KMS-11 (cell line): ENCODE measurements around the gene ERCC6.

Source experiments
- H2AFZ ChIP-seq: fragments of 200-600 bp; sonication (generic); 2 replicates; pipeline ENCODE4 v1.6.1; 2016; ENCODE audit warnings: antibody characterized with exemption, mixed run types, low read depth
- H3K27ac ChIP-seq: fragments of 200-600 bp; sonication (generic); 2 replicates; pipeline ENCODE4 v1.6.1; 2016; ENCODE audit warnings: mild to moderate bottlenecking, mixed run types
- H3K27me3 ChIP-seq: fragments of 200-600 bp; sonication (generic); 2 replicates; pipeline ENCODE4 v1.6.1; 2017; ENCODE audit warnings: mild to moderate bottlenecking, low read depth, mixed run types, moderate library complexity; ENCODE audit not compliant: insufficient read depth
- H3K36me3 ChIP-seq: fragments of 200-600 bp; sonication (generic); 2 replicates; pipeline ENCODE4 v1.6.1; 2017; ENCODE audit warnings: mild to moderate bottlenecking, mixed run types; ENCODE audit not compliant: insufficient read depth
- H3K4me1 ChIP-seq: fragments of 200-600 bp; sonication (generic); 2 replicates; pipeline ENCODE4 v1.6.1; 2016; ENCODE audit warnings: mild to moderate bottlenecking, low read depth, mixed run types; ENCODE audit not compliant: poor library complexity, severe bottlenecking
- H3K4me2 ChIP-seq: fragments of 200-600 bp; sonication (generic); 2 replicates; pipeline ENCODE4 v1.7.0; 2016; ENCODE audit warnings: mild to moderate bottlenecking, mixed run types
- H3K4me3 ChIP-seq: fragments of 200-600 bp; sonication (generic); IDR thresholded peaks from 2 replicates; pipeline ENCODE4 v1.6.1; 2017; ENCODE audit warnings: low read depth, low read length, mixed read lengths; ENCODE audit not compliant: insufficient read depth
- H3K79me2 ChIP-seq: fragments of 200-600 bp; sonication (generic); 2 replicates; pipeline ENCODE4 v1.6.1; 2016; ENCODE audit warnings: low read depth, mixed run types; ENCODE audit not compliant: insufficient read depth
- H3K9ac ChIP-seq: fragments of 200-600 bp; sonication (generic); 2 replicates; pipeline ENCODE4 v1.6.1; 2016; ENCODE audit warnings: mild to moderate bottlenecking, mixed run types
- H4K20me1 ChIP-seq: fragments of 200-600 bp; sonication (generic); 2 replicates; pipeline ENCODE4 v1.6.1; 2016; ENCODE audit warnings: mild to moderate bottlenecking, mixed run types; ENCODE audit not compliant: insufficient read depth
- TF ChIP-seq, protein P1 (sequence below): fragments of 200-600 bp; sonication (generic); conservative IDR thresholded peaks from 2 replicates; pipeline ENCODE4 v1.6.1; 2017; ENCODE audit warnings: low read depth, mild to moderate bottlenecking, antibody characterized with exemption, low read length, moderate library complexity, mixed read lengths

The ERCC6 gene

DNA sequence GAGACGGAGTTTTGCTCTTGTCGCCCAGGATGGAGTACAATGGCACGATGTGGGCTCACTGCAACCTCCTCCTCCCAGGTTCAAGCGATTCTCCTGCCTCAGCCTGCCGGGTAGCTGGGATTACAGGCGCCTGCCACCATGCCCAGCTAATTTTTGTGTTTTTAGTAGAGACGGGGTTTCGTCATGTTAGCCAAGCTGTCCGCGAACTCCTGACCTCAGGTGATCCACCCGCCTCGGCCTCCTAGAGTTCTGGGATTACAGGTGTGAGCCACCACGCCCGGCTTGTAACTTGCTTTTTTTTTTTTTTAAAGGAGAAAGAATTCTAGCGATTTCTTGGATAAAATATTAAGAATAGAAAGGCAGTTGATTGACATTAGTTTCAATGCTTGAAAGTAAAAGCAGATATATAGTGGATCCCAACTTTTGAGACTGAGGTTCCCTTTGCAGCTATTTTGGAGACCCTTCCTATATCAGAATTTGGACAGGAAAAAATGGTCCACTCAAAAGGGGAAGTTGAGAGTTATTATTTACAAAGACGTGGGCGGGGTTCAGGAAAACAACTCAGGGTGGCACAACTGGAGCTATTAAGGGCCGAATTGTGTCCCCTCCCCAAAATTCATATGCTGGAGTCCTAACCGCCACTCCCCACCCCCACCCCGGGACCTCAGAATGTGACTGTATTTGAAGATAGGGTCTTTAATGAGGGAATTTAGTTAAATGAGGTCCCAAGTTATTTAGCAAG is 1.3 kb upstream of the ERCC6 start:
- Histone ChIP-seq H3K27me3 (no peaks in the 10 kb centered on the region), H3K27ac (peak overlapping the region; percentile 86; the same call in 1 of the 2 replicates), H3K79me2 (0 out of 2 replicates have a peak, but pooled peaks cover 7% of the 10 kb centered on the region), H4K20me1 (no peaks in the 10 kb centered on the region), H3K4me2 (peak overlapping the region; percentile 93), H2AFZ (peak overlapping the region; percentile 99), H3K4me1 (peaks cover 12% of the 10 kb centered on the region), H3K36me3 (no peaks in the 10 kb centered on the region), H3K4me3 (no peak overlapping the region), H3K9ac (peak overlapping the region; percentile 85; the same call in 1 of the 2 replicates)
- TF ChIP-seq, protein P1, sequence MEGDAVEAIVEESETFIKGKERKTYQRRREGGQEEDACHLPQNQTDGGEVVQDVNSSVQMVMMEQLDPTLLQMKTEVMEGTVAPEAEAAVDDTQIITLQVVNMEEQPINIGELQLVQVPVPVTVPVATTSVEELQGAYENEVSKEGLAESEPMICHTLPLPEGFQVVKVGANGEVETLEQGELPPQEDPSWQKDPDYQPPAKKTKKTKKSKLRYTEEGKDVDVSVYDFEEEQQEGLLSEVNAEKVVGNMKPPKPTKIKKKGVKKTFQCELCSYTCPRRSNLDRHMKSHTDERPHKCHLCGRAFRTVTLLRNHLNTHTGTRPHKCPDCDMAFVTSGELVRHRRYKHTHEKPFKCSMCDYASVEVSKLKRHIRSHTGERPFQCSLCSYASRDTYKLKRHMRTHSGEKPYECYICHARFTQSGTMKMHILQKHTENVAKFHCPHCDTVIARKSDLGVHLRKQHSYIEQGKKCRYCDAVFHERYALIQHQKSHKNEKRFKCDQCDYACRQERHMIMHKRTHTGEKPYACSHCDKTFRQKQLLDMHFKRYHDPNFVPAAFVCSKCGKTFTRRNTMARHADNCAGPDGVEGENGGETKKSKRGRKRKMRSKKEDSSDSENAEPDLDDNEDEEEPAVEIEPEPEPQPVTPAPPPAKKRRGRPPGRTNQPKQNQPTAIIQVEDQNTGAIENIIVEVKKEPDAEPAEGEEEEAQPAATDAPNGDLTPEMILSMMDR, result no peak

DNA sequence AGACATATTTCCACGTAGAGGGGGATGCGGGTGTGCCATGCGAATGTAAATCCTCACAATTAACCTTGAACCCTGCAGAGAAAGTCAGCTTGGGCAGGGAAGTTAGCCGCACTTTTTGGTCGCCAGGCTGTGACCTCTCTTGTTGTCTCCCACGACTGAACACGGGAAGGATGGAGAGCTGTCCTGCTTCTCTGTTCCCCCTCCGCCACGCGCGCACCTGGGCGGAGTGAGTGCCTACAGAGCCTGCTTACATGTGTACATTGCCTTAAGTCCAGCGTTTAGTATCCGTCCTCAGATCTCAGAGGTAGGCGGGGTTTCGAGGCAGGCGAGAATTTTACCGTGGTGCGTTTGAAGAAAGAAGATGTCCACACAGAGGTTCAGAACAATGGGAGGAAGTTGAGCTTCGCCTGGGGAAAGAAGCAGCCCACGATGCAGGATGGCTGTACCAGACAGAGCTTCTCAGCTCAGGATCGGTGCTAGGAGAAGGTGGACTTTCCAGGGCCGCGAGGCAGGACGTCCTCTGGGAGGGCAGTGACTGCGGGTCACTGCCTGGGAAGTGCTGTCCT is 482 bp upstream of the ERCC6 start:
- TF ChIP-seq, protein P1, result no peak
- H3K4me3 ChIP-seq, result no peak overlapping the region
- 0 out of 2 replicates have a peak, but pooled peaks cover 7% of the 10 kb centered on the region for H3K79me2 ChIP-seq
- no peaks in the 10 kb centered on the region for H4K20me1 ChIP-seq
- H2AFZ ChIP-seq, result peak overlapping the region; percentile 99
- H3K27me3 ChIP-seq, result no peaks in the 10 kb centered on the region
- H3K27ac ChIP-seq, result peak overlapping the region; percentile 86
- H3K4me1 ChIP-seq, result peaks cover 12% of the 10 kb centered on the region
- peak overlapping the region; percentile 85 for H3K9ac ChIP-seq
- H3K36me3 ChIP-seq, result no peaks in the 10 kb centered on the region
- peak overlapping the region; percentile 93 for H3K4me2 ChIP-seq

- H3K79me2 ChIP-seq, result 0 out of 2 replicates have a peak, but pooled peaks cover 7% of the 10 kb centered on the region
- no peak overlapping the region for H3K9ac ChIP-seq
- TF ChIP-seq, protein P1, result no peak
- H4K20me1 ChIP-seq, result no peaks in the 10 kb centered on the region
- H3K36me3 ChIP-seq, result no peaks in the 10 kb centered on the region
- no peak overlapping the region for H2AFZ ChIP-seq
- H3K27ac ChIP-seq, result no peak overlapping the region
- H3K4me1 ChIP-seq, result peaks cover 6% of the 10 kb centered on the region
- no peaks in the 10 kb centered on the region for H3K27me3 ChIP-seq
- H3K4me3 ChIP-seq, result no peak overlapping the region
- H3K4me2 ChIP-seq, result no peak overlapping the region
Observed at GRCh38 chr10:49534670-49535381, 4.1 kb downstream of the ERCC6 start.

DNA sequence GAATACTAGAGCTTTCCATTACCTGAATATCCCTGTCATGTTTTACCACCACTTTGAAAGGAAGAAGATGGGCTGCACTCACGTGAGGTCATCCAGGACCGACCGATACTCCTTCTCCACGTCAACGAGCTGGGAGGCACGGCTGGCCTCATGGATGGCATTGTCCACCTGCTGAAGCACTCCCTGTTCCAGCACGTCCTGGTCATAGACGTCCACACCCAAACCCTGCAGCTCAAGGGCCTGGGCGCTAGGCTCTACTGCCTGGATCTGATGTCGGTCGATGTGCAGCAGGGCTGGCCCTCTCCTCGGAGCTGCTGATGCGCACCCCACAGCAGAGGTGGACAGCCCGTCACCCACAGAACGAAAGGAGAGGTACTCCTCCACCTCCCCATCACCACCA is 6.5 kb downstream of the ERCC6 start:
- no peaks in the 10 kb centered on the region for H3K27me3 ChIP-seq
- TF ChIP-seq, protein P1, result no peak
- no peaks in the 10 kb centered on the region for H4K20me1 ChIP-seq
- no peak overlapping the region for H3K4me3 ChIP-seq
- H3K27ac ChIP-seq, result no peak overlapping the region
- no peaks in the 10 kb centered on the region for H3K36me3 ChIP-seq
- H3K79me2 ChIP-seq, result no peaks in the 10 kb centered on the region
- no peak overlapping the region for H3K9ac ChIP-seq
- H3K4me2 ChIP-seq, result no peak overlapping the region
- H2AFZ ChIP-seq, result no peak overlapping the region
- no peaks in the 10 kb centered on the region for H3K4me1 ChIP-seq
